Stimulated activated CD4-positive, alpha-beta T cell treated with anti-CD3 and anti-CD28 coated beads, Interleukin-2, amount 100 ng/mL, for 24 hours (primary cell): ENCODE results near the gene STRIT1.
"Not testable (repeated sequence)": the region's sequence is repeated elsewhere in the genome, so short reads cannot be mapped to it uniquely, and the experiment has no call there.

Experiments
- DNase-seq, 2 donors: peaks; one replicate each; pipeline ENCODE4 v3.0.0-alpha.2; 2020

The STRIT1 gene

GRCh38 chr3:155262855-155263254 lies 30.6 kb downstream of the STRIT1 start:
- not testable (repeated sequence) for DNase-seq

DNA sequence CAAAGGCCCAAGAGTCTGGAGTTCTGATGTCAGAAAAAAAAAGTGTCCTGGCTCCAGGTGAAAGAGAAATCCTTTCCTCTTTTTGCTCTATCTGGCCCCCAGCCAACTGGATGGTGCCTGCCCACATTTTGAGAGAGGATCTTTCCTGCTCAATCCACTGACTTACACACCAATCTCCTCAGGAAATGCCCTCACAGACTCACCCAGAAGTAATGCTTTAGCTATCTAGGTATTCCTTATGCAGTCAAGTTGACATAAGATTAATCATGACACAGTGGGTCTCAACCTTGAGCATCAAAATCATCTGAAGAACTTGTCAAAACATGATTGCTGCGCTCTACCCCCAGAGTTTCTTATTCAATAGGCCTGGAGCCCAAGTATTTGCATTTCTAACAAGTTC lies 31.2 kb downstream of the STRIT1 start:
- no peak for DNase-seq

DNA sequence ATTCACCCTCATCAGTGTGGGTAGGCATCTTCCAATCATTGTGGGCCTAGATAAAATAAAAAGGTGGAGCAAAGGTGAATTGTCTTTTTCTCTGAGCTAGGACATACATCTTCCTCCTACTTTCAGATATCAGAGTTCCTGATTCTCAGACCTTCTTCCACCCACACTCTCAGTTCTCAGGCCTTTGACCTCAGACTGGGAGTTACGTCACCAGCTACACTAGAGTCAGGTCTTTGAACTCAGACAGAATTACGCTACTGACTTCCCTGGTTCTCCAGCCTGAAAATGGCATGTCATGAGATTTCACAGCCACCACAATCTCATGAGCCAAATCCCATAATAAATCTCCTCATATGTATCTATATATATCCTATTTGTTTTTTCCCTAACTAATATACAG lies 39.0 kb downstream of the STRIT1 start:
- DNase-seq, result no peak

- no peak for DNase-seq
Observed at GRCh38 chr3:155252535-155252934, 40.9 kb downstream of the STRIT1 start.

DNA sequence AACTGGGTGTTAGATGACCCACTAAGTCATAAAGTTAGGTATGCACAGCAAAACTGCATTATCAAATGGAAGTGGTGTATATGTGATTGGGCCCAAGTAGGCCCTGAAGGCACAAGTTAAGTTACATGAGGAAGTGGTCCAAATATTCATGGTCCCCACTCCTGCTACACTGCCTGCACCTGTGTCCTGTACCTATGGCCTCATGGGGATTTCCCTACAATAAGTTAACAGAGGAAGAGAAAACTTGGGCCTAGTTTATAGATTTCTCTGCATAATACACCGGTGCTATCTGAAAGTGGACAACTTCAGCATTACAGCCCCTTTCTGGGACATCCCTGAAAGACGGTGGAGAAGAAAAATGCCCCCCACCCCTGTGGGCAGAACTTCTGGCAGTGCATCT lies 41.5 kb downstream of the STRIT1 start:
- no peak for DNase-seq

DNA sequence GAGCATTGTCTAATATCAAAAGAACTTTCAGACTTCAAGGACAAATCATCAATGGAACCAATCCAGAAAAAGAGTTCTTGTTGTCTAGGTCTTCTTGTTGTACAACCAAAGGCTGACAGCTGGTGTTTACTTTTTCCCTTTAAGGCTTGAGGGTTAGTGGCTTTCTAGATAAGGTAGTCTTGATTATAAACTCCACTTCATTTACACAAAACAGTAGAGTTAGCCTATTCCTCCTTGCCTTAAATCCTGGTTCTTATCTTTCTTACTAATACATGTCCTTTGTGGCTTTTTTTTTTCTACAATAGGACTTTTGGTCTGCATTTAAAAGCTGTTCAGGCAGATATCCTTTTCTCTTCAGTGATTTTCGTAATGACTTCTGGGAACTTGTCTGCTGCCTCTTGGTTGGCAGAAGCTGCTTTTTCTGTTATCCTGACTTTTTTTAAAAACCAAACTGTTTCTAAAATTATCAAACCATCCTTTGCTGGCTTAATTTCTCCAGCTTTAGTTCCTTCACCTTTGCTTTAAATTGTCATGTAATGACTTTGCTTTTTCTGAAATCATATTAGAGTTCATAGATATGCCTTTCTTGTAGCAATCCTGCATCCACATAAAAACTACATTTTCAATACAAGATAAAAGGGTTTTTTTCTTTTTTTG lies 44.8 kb downstream of the STRIT1 start:
- no peak for DNase-seq

DNA sequence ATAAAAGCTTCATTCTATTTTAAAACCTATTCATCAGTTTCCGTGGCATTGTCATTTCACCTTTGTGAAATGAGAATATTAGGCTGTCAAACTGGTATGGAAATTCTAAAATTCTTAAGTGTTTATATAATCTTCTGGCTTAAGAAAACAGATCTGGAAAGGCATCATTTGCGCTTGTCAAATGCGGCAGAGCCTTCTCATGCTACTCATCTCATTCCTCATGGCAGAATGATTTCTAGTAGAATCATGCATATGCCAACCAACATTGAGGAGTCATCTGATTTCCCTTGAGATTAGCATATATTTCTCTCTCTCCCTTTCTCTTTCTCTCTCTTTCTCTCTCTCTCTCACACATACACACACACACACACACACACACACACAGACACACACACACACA lies 48.8 kb downstream of the STRIT1 start:
- no peak for DNase-seq

- DNase-seq, result no peak
Observed at GRCh38 chr3:155244216-155244615, 49.3 kb downstream of the STRIT1 start.

- DNase-seq, result no peak
Observed at GRCh38 chr3:155243512-155243921, 50.0 kb downstream of the STRIT1 start.

- DNase-seq, result no peak
Observed at GRCh38 chr3:155242342-155242741, 51.1 kb downstream of the STRIT1 start.

DNA sequence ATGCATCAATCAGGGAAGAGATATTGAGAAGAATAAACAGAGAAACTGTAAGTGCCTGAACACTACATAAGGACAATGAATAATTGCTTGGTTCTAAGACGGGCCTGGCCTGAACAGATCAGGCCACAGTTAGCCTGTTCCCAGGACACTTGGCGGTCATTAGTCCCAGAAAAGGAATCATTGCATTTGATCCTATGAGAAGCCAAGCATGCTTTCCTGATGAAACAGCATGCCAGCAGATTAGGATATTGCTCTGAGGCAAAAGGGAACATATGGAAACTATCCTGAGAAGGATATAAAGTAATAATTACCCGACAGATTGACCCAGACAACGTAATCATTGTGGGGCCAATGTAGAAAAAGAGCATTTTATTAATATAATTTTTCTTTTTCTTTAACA lies 51.9 kb downstream of the STRIT1 start:
- no peak for DNase-seq
